GM18517 (cell line): Measurements from ENCODE around the gene CDX2.
"Not testable (repeated sequence)": the region's sequence is repeated elsewhere in the genome, so short reads cannot be mapped to it uniquely, and the experiment has no call there.

Experiments used
- ATAC-seq: cut with Tn5 transposase; IDR thresholded peaks from one replicate; pipeline ENCODE4 v1.9.1; 2021; ENCODE audit warnings: mild to moderate bottlenecking, moderate library complexity; ENCODE audit not compliant: unreplicated experiment

The CDX2 gene

GRCh38 chr13:27965740-27966640 lies 3.1 kb downstream of the CDX2 start:
- no peak for ATAC-seq

GRCh38 chr13:27965343-27965739 lies 3.8 kb downstream of the CDX2 start:
- no peak for ATAC-seq

- no peak for ATAC-seq
These were observed 4.3 kb downstream of the CDX2 start for GRCh38 chr13:27964741-27965323.

- ATAC-seq, result not testable (repeated sequence)
These were observed 4.9 kb downstream of the CDX2 start for GRCh38 chr13:27964206-27964605.

DNA sequence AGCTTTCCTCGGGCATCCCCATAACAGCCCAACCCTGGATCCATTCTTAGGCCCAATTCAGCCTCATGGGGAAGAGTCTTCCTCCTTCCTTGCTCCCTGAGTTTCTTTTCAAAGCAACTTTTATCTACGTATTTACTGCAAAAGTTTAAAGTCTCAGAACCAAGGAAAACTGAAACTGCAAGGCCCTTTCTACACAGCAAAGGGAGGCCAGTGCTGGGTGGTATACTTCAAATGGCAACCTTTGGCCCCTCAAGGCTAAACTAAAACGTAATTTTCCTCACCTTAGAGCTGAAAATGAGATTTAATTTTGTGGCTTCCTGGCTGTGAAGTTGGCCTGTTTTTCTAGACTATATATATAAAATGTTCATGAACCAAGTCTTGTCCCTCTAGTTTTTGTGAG lies 5.6 kb downstream of the CDX2 start:
- no peak for ATAC-seq

DNA sequence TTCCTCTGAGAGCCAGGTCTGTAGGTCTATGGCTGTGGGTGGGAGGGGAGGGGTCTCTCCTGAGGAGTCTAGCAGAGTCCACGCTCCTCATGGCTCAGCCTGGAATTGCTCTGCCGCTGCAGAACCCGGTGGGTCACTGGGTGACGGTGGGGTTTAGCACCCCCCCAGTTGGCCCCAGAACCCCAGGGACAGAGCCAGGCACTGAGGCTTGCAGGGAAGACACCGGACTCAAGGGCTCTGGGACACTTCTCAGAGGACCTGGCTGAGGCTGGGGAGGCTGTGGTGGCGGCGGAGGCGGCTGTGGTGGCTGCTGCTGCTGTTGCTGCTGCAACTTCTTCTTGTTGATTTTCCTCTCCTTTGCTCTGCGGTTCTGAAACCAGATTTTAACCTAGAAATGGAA lies 6.1 kb downstream of the CDX2 start:
- ATAC-seq, result no peak

DNA sequence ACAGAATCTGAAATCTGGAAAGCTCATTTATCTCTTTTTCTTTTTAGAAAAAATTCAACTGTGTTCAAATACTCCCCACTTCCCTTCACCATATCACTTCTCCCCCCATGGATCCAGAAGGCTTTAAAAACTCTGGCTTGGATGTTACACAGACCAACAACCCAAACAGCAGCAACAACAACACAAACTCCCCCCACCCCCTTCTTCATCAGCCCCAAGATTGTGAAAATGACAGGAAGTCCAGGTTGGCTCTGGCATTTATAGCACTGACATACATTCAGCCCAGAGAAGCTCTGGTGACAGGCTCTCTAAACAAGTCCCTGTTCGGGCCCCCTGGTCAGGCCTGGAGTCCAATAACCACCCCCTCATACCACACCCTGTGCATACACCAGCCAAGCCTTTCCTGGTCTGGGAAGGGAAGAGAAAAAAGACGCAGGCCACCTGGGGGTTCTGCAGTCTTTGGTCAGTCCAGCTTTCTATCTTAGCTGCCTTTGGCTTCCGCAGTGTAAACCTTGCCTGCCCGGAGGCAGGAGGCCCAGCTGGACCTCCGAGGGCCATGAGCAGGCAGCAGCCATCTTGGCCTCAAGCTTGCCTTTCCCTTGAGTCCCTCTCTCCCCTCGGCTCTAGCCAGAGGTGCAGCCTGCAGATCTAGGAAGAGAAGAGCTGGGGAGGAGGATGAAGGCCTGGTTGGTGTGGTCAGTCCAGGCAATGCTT lies 6.8 kb downstream of the CDX2 start:
- no peak for ATAC-seq

GRCh38 chr13:27961227-27962085 lies 7.7 kb downstream of the CDX2 start:
- ATAC-seq, result no peak

- no peak for ATAC-seq
These were observed 8.5 kb downstream of the CDX2 start for GRCh38 chr13:27960362-27961226.

DNA sequence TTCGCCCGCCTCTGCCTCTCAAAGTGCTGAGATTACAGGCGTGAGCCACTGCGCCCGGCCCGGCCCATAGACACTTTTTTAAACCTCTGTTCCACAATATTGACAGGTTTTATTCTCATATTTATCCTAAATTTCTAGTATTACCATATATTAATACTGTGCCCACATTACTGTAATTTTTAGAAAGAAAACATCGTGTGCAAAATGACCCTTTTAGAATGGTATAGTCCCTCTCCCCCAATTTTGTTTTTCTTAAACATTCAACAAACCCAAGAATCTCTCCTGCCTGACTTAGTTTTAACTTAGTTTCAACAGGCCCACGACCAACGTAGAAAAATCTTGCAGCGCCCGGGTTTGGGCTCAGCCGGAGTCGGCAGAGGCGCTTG lies 9.1 kb downstream of the CDX2 start:
- ATAC-seq, result no peak

DNA sequence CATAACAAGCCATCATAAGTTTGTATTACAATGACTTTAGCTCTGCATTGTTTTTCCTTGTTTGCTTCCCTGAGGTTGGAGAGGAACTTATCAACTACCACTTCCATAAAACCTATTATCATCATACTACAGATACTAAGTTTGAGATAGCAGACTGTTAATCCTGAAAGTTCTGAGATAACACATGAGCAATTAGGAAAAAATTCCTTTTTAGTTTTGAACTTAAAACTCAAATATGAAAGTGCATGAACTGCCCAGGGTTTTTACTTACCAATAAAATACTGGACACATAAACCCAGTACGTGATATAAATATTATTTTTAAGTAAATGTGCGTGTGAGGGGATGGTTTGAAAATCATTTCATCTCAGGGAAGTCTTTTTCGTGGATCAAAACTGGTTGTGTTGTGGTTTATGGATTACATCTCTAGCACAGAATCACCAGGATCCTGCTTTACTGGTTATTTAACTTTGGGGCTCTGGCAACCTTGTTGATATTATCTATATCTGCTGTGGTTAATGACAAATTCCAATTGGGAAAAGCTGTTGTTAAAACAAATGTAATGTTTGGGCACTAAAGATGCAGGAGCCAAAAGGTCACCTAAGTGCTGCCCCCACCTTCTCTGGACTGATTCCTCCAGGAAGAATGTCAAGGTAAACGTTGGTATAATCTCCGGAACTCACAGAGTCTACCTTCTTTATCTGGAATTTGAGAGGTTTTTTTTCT lies 12.4 kb downstream of the CDX2 start:
- ATAC-seq, result no peak

DNA sequence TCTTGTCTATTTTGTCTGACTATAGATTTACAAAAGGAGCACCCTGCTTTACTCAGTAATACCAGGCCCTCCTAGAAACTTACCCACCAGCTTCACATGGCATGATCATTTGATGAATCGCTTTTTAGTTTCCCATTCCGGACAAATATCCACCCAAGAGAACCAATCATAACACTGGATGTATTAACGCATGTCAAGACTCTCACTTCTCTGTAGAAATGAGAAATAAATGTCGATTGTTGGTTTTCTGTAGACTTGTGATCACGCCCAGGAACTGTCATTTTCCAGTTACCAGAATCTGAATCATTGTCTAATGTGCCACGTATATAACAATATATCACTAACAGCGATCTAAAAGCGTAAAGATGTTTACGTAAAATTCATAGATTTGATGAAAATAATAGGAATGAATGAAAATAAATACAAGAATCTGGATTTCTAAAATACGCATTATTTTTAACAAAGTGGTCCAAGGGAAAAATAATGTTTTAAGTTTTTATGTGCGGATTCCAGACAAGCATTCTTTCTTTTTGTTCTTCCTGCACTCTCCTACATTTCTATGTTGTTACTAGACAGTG lies 14.0 kb downstream of the CDX2 start:
- no peak for ATAC-seq

GRCh38 chr13:27954406-27954851 lies 14.7 kb downstream of the CDX2 start:
- ATAC-seq, result no peak

GRCh38 chr13:27953676-27954405 lies 15.3 kb downstream of the CDX2 start:
- ATAC-seq, result peak; percentile 81

GRCh38 chr13:27952876-27953675 lies 16.0 kb downstream of the CDX2 start:
- ATAC-seq, result no peak

GRCh38 chr13:27942972-27943371 lies 26.1 kb downstream of the CDX2 start:
- ATAC-seq, result no peak

GRCh38 chr13:27933580-27934328 lies 35.4 kb downstream of the CDX2 start:
- ATAC-seq, result no peak
